ENCODE results near the gene MYO7A.
A peak's percentile ranks its signal among the peaks of the same experiment; 100 is the strongest.

Gene MYO7A

GRCh38 chr11:77125191-77125590 lies 2.9 kb upstream of the MYO7A start:
- no peak for TF ChIP-seq Cebpa-rat (IDR thresholded peaks at IDR 0.05)
- Histone ChIP-seq H3K4me2 (peak overlapping the region; percentile 28), H3K9ac (no peak overlapping the region), H3K27me3 (no peaks in the 10 kb centered on the region), H3K4me1 (peaks cover 90% of the 10 kb centered on the region), H3K27ac (no peak overlapping the region), H3K4me3 (no peak overlapping the region), H3K36me3 (no peaks in the 10 kb centered on the region; the same call in 1 of the 2 replicates), H4K20me1 (no peaks in the 10 kb centered on the region; the same call in 1 of the 2 replicates), H3K9me3 (no peaks in the 10 kb centered on the region)

GRCh38 chr11:77125695-77126094 lies 2.4 kb upstream of the MYO7A start:
- peak overlapping the region; percentile 85; the same call in 1 of the 2 replicates for H3K4me2 ChIP-seq
- H3K9ac ChIP-seq: no peak overlapping the region
- H3K4me3 ChIP-seq: no peak overlapping the region
- H3K36me3 ChIP-seq: no peaks in the 10 kb centered on the region; the same call in 1 of the 2 replicates
- H4K20me1 ChIP-seq: no peaks in the 10 kb centered on the region; the same call in 1 of the 2 replicates
- no peak overlapping the region for H3K27ac ChIP-seq
- H3K27me3 ChIP-seq: no peaks in the 10 kb centered on the region
- no peaks in the 10 kb centered on the region for H3K9me3 ChIP-seq
- no peak for TF ChIP-seq Cebpa-rat (IDR thresholded peaks at IDR 0.05)
- peaks cover 90% of the 10 kb centered on the region for H3K4me1 ChIP-seq

GRCh38 chr11:77126156-77126775 lies 1.8 kb upstream of the MYO7A start:
- Histone ChIP-seq H3K4me2 (peak overlapping the region; percentile 85), H3K27ac (no peak overlapping the region), H3K27me3 (no peaks in the 10 kb centered on the region), H3K36me3 (no peaks in the 10 kb centered on the region; the same call in 1 of the 2 replicates), H3K4me1 (peaks cover 90% of the 10 kb centered on the region), H3K9me3 (no peaks in the 10 kb centered on the region), H3K9ac (no peak overlapping the region), H3K4me3 (no peak overlapping the region), H4K20me1 (no peaks in the 10 kb centered on the region; the same call in 1 of the 2 replicates)
- TF ChIP-seq Cebpa-rat (IDR thresholded peaks at IDR 0.05): no peak

GRCh38 chr11:77126861-77127234 lies 1.2 kb upstream of the MYO7A start:
- H4K20me1 ChIP-seq: no peaks in the 10 kb centered on the region; the same call in 1 of the 2 replicates
- H3K9ac ChIP-seq: peak overlapping the region; percentile 43; the same call in 1 of the 2 replicates
- H3K36me3 ChIP-seq: no peaks in the 10 kb centered on the region; the same call in 1 of the 2 replicates
- peak overlapping the region; percentile 15; the same call in 1 of the 2 replicates for H3K27ac ChIP-seq
- peaks cover 90% of the 10 kb centered on the region for H3K4me1 ChIP-seq
- H3K9me3 ChIP-seq: no peaks in the 10 kb centered on the region
- peak overlapping the region; percentile 55 for H3K4me3 ChIP-seq
- H3K4me2 ChIP-seq: peak overlapping the region; percentile 85
- H3K27me3 ChIP-seq: no peaks in the 10 kb centered on the region
- no peak for TF ChIP-seq Cebpa-rat (IDR thresholded peaks at IDR 0.05)

- Histone ChIP-seq H3K4me1 (peaks cover 89% of the 10 kb centered on the region), H3K9me3 (no peaks in the 10 kb centered on the region), H3K9ac (peak overlapping the region; percentile 43), H4K20me1 (no peaks in the 10 kb centered on the region), H3K4me3 (peak overlapping the region; percentile 55), H3K27me3 (no peaks in the 10 kb centered on the region), H3K27ac (peak overlapping the region; percentile 15; the same call in 1 of the 2 replicates), H3K36me3 (no peaks in the 10 kb centered on the region; the same call in 1 of the 2 replicates), H3K4me2 (peak overlapping the region; percentile 85)
- TF ChIP-seq Cebpa-rat (IDR thresholded peaks at IDR 0.05): no peak
Observed at GRCh38 chr11:77127235-77127911, 673 bp upstream of the MYO7A start.

- Histone ChIP-seq H3K4me3 (no peak overlapping the region), H3K9me3 (0 out of 2 replicates have a peak, but pooled peaks cover 4% of the 10 kb centered on the region), H3K4me2 (peak overlapping the region; percentile 85; the same call in 1 of the 2 replicates), H3K27me3 (no peaks in the 10 kb centered on the region), H3K27ac (no peak overlapping the region), H4K20me1 (no peaks in the 10 kb centered on the region), H3K36me3 (no peaks in the 10 kb centered on the region), H3K9ac (no peak overlapping the region), H3K4me1 (peaks cover 77% of the 10 kb centered on the region)
- TF ChIP-seq Cebpa-rat (IDR thresholded peaks at IDR 0.05): no peak
Observed at GRCh38 chr11:77129069-77129841, 1.2 kb downstream of the MYO7A start.

GRCh38 chr11:77129842-77130756 lies 2.1 kb downstream of the MYO7A start:
- no peaks in the 10 kb centered on the region for H3K36me3 ChIP-seq
- H4K20me1 ChIP-seq: no peaks in the 10 kb centered on the region
- peaks cover 69% of the 10 kb centered on the region for H3K4me1 ChIP-seq
- H3K27ac ChIP-seq: peak overlapping the region; percentile 61
- TF ChIP-seq Cebpa-rat (IDR thresholded peaks at IDR 0.05): no peak
- H3K27me3 ChIP-seq: no peaks in the 10 kb centered on the region
- H3K9ac ChIP-seq: no peak overlapping the region
- H3K4me3 ChIP-seq: no peak overlapping the region
- 0 out of 2 replicates have a peak, but pooled peaks cover 4% of the 10 kb centered on the region for H3K9me3 ChIP-seq
- peak overlapping the region; percentile 59 for H3K4me2 ChIP-seq

- Histone ChIP-seq H3K4me1 (peaks cover 67% of the 10 kb centered on the region), H4K20me1 (no peaks in the 10 kb centered on the region), H3K27me3 (no peaks in the 10 kb centered on the region), H3K9me3 (0 out of 2 replicates have a peak, but pooled peaks cover 4% of the 10 kb centered on the region), H3K36me3 (no peaks in the 10 kb centered on the region), H3K4me2 (peak overlapping the region; percentile 59), H3K27ac (peak overlapping the region; percentile 61), H3K4me3 (no peak overlapping the region), H3K9ac (no peak overlapping the region)
- no peak for TF ChIP-seq Cebpa-rat (IDR thresholded peaks at IDR 0.05)
Observed at GRCh38 chr11:77130763-77131513, 2.9 kb downstream of the MYO7A start.

Data from BLaER1 (cell line).